Esophagus squamous epithelium (tissue), 5 donors: ENCODE measurements around the gene GGA1. TPM values are rescaled to one million over a fixed set of nuclear protein-coding genes. Genes with fewer than 3 reads are reported as not detected.
"Not testable (repeated sequence)": the region's sequence is repeated elsewhere in the genome, so short reads cannot be mapped to it uniquely, and the experiment has no call there.

Source experiments
- DNase-seq: peaks from one replicate; lab custom pipeline; 2025; lab: John Stamatoyannopoulos, UW
- H3K27ac ChIP-seq, 4 donors: fragments of 200-600 bp; sonication (generic); one replicate each; pipeline ENCODE4 v1.5.1; 2016 to 2019; ENCODE audit warnings: mild to moderate bottlenecking in 1 of 4
- H3K27me3 ChIP-seq, 4 donors: fragments of 200-600 bp; sonication (generic); 1 replicate in 3 of 4; 2 replicates in 1 of 4; pipeline versions ENCODE4 v1.5.1 to v1.6.0; 2017 to 2021; ENCODE audit warnings: antibody characterized with exemption in 1 of 4
- H3K36me3 ChIP-seq, 3 donors: fragments of 200-600 bp; sonication (generic); one replicate each; pipeline ENCODE4 v1.5.1; 2016 to 2019
- H3K4me1 ChIP-seq, 3 donors: fragments of 200-600 bp; sonication (generic); one replicate each; pipeline ENCODE4 v1.5.1; 2017 to 2019
- H3K4me3 ChIP-seq, 4 donors: fragments of 200-600 bp; sonication (generic); 1 replicate in 3 of 4; 2 replicates in 1 of 4; pipeline ENCODE4 v1.5.1; 2016 to 2019; ENCODE audit warnings: mild to moderate bottlenecking in 2 of 4, moderate library complexity in 1 of 4
- H3K9me3 ChIP-seq, 3 donors: fragments of 200-600 bp; sonication (generic); one replicate each; pipeline ENCODE4 v1.5.1; 2016 to 2019
- POLR2A ChIP-seq, 4 donors: fragments of 450-650 bp; IDR thresholded peaks; one replicate each; pipeline ENCODE4 v1.6.1; 2017; ENCODE audit warnings: antibody characterized with exemption in 4 of 4, mild to moderate bottlenecking in 4 of 4, moderate library complexity in 3 of 4
- WGBS, 2 donors: methylation state at CpG; one replicate each; pipeline ENCODE4 v1.1.5; 2018; 5-methylcytosine and 5-hydroxymethylcytosine counted together
- intact Hi-C: fragments of 100-400 bp; cut with DNase I; formaldehyde crosslinking; loops from one replicate; pipeline ENCODE4 v1.15.0; 2022
- total RNA-seq, 4 donors: library from RNA; depleted of rRNA; stranded (reverse); fragments of >200 nt; gene quantifications; one replicate each; pipeline ENCODE4 v1.1.0, GENCODE V29; 2016
- TF ChIP-seq, protein P1 (sequence below), 6 experiments: fragments of 450-650 bp in 4 of 6; fragments of 200-600 bp in 2 of 6; sonication (generic) in 2 of 6; IDR thresholded peaks; one replicate each; pipeline ENCODE4 v1.5.1; 2016 to 2019; ENCODE audit warnings: antibody characterized with exemption in 6 of 6, mild to moderate bottlenecking in 4 of 6, moderate library complexity in 4 of 6
- donor health status: DM: yes; HTN: yes; CAD: no.

GGA1 gene
- total RNA-seq, 4 donors from 2014 or later: 32.2 to 54.3 (median 39.5) TPM

DNA sequence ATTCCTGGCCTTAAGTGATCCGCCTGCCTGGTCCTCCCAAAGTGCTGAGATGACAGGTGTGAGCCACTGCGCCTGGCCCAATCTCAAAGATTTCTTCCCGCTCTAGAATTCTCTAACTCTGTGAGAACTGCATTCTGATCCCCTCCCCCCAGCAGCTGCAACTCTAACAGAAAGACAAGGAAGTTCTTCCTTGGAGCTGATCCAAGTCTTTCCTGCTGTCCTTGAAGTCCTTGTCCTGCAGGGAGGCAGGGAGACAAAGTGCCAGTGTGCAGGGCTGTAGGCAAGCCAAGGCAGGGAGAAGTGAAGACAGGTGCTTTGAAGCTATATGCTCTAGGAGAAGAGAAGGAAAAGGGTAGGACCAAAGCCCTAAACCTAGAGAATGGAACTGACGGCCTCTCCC, 9.5 kb upstream of the GGA1 start:
- H3K36me3 ChIP-seq: no peaks in the 10 kb centered on the region
- H3K4me3 ChIP-seq: no peak overlapping the region
- peaks cover 0 to 3% (median 0%) of the 10 kb centered on the region in 4 donors for H3K27me3 ChIP-seq
- TF ChIP-seq POLR2A (IDR thresholded peaks at IDR 0.05): no peak
- TF ChIP-seq, protein P1, sequence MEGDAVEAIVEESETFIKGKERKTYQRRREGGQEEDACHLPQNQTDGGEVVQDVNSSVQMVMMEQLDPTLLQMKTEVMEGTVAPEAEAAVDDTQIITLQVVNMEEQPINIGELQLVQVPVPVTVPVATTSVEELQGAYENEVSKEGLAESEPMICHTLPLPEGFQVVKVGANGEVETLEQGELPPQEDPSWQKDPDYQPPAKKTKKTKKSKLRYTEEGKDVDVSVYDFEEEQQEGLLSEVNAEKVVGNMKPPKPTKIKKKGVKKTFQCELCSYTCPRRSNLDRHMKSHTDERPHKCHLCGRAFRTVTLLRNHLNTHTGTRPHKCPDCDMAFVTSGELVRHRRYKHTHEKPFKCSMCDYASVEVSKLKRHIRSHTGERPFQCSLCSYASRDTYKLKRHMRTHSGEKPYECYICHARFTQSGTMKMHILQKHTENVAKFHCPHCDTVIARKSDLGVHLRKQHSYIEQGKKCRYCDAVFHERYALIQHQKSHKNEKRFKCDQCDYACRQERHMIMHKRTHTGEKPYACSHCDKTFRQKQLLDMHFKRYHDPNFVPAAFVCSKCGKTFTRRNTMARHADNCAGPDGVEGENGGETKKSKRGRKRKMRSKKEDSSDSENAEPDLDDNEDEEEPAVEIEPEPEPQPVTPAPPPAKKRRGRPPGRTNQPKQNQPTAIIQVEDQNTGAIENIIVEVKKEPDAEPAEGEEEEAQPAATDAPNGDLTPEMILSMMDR (IDR thresholded peaks at IDR 0.05): no peak
- H3K9me3 ChIP-seq: no peaks in the 10 kb centered on the region
- intact Hi-C loops: loop anchor here (10.0 kb wide), 1 partner anchor 54 kb away; no protein-coding TSS in a partner anchor
- WGBS, 2 donors: 74 to 83% methylated on average over 4 of the region's 4 CpGs
- no peak overlapping the region for H3K27ac ChIP-seq
- no peak for DNase-seq
- H3K4me1 ChIP-seq: peaks cover 0 to 29% (median 5%) of the 10 kb centered on the region in 3 donors

DNA sequence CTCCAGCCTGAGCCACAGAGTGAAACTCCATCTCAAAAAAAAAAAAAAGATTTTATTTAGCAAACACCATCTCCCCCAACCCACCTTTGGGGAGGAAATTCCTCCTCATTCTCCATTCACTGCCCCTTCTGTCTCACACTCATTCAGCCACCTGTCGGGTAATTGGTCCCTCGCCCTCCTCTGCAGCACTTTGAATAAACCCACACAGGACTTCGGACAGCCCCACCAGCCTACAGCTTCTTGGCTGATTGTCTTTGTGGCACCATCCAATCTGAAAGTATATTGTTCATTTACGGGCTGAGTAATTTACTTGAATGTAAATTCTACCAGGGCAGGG, 7.5 kb upstream of the GGA1 start:
- no peaks in the 10 kb centered on the region for H3K9me3 ChIP-seq
- H3K4me1 ChIP-seq: peaks cover 0 to 31% (median 0%) of the 10 kb centered on the region in 3 donors
- H3K27me3 ChIP-seq: no peaks in the 10 kb centered on the region
- H3K36me3 ChIP-seq: no peaks in the 10 kb centered on the region
- intact Hi-C loops: no loop called here
- H3K4me3 ChIP-seq: no peak overlapping the region
- WGBS, 2 donors: 57 to 60% methylated on average over 4 of the region's 4 CpGs
- TF ChIP-seq, protein P1 (IDR thresholded peaks at IDR 0.05): no peak
- TF ChIP-seq POLR2A (IDR thresholded peaks at IDR 0.05): no peak
- H3K27ac ChIP-seq: no peak overlapping the region
- no peak for DNase-seq

DNA sequence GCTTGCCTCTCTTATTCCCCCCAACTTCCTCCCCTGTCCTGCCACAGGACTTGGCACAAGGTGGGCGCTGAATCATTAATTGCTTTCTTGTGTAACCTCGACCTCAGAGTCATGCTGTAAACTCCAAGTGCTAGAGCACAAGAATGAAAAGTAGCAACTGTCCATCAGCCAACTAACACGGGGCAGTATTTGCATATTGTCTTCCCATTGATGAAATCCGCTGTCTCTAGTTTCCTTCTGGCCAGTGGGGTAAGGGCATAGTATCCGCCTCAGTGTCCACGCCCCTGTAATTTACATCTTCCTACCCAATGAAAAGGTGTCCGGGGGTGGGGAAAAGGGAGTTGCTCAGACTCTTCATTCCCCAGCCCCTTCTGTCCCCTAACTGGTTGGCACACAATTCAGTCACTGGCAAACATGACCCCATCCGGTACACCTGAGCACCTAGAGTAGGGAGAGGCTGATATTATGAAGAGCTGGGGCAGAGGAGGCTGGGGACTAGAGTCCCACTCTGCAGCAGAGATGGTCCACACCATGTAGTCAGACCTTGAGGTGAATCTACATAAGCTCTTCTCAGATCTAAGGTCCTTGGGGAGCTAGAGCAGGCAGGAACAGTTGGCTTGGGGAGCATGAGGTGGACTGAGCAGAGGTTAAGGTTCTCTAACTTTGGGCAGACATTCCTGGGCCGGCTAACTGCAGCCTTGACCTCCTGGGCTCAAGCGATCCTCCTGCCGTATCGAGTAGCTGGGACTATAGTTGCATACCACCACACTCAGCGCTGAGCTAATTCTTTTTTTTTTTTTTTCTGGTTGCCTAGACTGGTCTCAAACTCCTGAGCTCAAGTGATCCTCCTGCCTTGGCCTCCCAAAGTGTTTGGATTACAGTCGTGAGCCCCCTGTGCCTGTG, 6.8 kb upstream of the GGA1 start:
- Histone ChIP-seq H3K9me3 (no peaks in the 10 kb centered on the region), H3K27me3 (no peaks in the 10 kb centered on the region), H3K4me1 (peaks cover 5 to 37% (median 5%) of the 10 kb centered on the region in 3 donors), H3K27ac (no peak overlapping the region), H3K4me3 (no peak overlapping the region), H3K36me3 (no peaks in the 10 kb centered on the region)
- WGBS, 2 donors: 42 to 61% methylated on average over 13 of the region's 14 CpGs
- TF ChIP-seq POLR2A (IDR thresholded peaks at IDR 0.05): no peak
- TF ChIP-seq, protein P1 (IDR thresholded peaks at IDR 0.05): no peak
- no peak for DNase-seq
- intact Hi-C loops: no loop called here

DNA sequence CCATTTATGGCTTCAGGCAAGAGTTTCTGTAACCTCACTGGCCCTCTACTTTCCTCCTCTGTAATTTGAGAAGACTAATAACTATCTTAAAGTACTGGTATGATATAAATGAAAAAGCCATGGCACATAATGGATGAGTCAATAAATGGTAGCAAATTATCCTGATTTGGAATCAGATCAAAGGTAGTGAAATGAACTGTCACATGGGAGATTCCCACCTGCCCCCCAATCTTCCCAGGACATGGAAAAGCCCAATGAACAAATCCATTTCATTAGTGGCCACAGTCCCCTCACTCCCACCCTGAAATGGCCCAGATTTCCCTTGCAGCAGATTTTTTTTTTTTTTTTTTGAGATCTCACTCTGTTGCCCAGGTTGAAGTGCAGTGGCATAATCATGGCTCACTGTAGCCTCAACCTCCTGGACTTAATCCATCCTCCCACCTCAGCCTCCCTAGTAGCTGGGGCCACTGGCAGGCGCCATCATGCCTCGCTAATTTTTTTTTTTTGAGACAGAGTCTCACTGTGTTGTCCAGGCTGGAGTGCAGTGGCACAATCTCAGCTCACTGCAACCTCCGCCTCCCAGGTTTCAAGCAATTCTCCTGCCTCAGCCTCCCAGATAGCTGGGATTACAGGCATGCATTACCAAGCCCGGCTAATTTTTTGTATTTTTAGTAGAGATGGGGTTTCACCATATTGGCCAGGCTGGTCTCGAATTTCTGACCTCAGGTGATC, 5.9 kb upstream of the GGA1 start:
- WGBS, 2 donors: 91 to 96% methylated on average over 5 of the region's 5 CpGs
- intact Hi-C loops, H3K9me3 ChIP-seq, DNase-seq, H3K27ac ChIP-seq, H3K4me3 ChIP-seq, H3K36me3 ChIP-seq, H3K27me3 ChIP-seq: not testable (repeated sequence)
- peaks cover 11 to 47% (median 13%) of the 10 kb centered on the region in 3 donors for H3K4me1 ChIP-seq

DNA sequence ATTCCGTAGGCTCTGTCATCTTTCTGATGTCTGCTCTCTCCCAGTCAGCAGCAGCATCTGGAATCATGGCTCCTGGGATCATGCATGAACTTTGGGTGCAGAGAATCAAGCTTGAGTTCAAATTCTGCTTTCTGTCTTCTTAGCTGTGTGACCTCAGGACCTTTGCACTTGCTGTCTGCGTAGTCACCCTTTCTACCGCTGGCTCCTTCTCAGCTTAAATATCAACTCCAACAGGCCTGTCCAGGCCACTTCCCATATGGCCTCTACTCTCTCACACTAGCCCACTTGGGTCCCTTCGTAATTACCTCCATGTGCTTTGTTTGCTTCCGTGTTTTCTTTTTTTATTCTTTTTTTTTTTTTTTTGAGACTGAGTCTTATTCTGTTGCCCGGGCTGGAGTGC, 4.6 kb upstream of the GGA1 start:
- Histone ChIP-seq H3K36me3 (no peaks in the 10 kb centered on the region), H3K27me3 (no peaks in the 10 kb centered on the region), H3K4me3 (no peak overlapping the region), H3K4me1 (peaks cover 15 to 49% (median 17%) of the 10 kb centered on the region in 3 donors), H3K9me3 (no peaks in the 10 kb centered on the region), H3K27ac (no peak overlapping the region)
- intact Hi-C loops: no loop called here
- 75 to 85% methylated on average over 5 to 6 of the region's 6 CpGs for WGBS, 2 donors
- DNase-seq: no peak
- TF ChIP-seq, protein P1 (IDR thresholded peaks at IDR 0.05): no peak
- no peak for TF ChIP-seq POLR2A (IDR thresholded peaks at IDR 0.05)
